Suprapubic skin (tissue), 3 donors: Measurements from ENCODE around the gene NDUFC2.

Experiments used
- POLR2A ChIP-seq, 2 donors: fragments of 450-650 bp; IDR thresholded peaks; one replicate each; pipeline ENCODE4 v1.6.1; 2017; ENCODE audit warnings: antibody characterized with exemption in 2 of 2, mild to moderate bottlenecking in 2 of 2, moderate library complexity in 2 of 2
- TF ChIP-seq, protein P1 (sequence below), 2 donors: fragments of 200-600 bp in 1 of 2; fragments of 450-650 bp in 1 of 2; sonication (generic) in 1 of 2; IDR thresholded peaks; one replicate each; pipeline ENCODE4 v1.5.1; 2016 to 2019; ENCODE audit warnings: antibody characterized with exemption in 2 of 2, mild to moderate bottlenecking in 1 of 2, moderate library complexity in 1 of 2

- no peak for TF ChIP-seq POLR2A (IDR thresholded peaks at IDR 0.05)
- TF ChIP-seq, protein P1, sequence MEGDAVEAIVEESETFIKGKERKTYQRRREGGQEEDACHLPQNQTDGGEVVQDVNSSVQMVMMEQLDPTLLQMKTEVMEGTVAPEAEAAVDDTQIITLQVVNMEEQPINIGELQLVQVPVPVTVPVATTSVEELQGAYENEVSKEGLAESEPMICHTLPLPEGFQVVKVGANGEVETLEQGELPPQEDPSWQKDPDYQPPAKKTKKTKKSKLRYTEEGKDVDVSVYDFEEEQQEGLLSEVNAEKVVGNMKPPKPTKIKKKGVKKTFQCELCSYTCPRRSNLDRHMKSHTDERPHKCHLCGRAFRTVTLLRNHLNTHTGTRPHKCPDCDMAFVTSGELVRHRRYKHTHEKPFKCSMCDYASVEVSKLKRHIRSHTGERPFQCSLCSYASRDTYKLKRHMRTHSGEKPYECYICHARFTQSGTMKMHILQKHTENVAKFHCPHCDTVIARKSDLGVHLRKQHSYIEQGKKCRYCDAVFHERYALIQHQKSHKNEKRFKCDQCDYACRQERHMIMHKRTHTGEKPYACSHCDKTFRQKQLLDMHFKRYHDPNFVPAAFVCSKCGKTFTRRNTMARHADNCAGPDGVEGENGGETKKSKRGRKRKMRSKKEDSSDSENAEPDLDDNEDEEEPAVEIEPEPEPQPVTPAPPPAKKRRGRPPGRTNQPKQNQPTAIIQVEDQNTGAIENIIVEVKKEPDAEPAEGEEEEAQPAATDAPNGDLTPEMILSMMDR (IDR thresholded peaks at IDR 0.05): no peak
These were observed 14.5 kb downstream of the NDUFC2 start for GRCh38 chr11:78065203-78065602.
